K562 (cell line): ENCODE results near the gene CDCA4. TPM values are rescaled to one million over a fixed set of nuclear protein-coding genes. Genes with fewer than 3 reads are reported as not detected.

ENCODE experiments used
- ATAC-seq: fragments of 200-7000 bp; cut with Tn5 transposase; 3 replicates; pipeline ENCODE4 v1.9.1; 2020; ENCODE audit warnings: moderate library complexity
- BruUV-seq: library from RNA; stranded (reverse); fragments of 400-500 nt; replicated peaks from 2 replicates; lab custom pipeline; 2021; lab: Mats Ljungman, UMichigan
- CTCF ChIA-PET: fragments of 300-600 bp; formaldehyde crosslinking; extraction: SDS; loops from one replicate; lab custom pipeline; 2021; ENCODE audit warnings: low intra/inter-chr PET ratio; lab: Yijun Ruan, JAX
- POLR2A ChIA-PET: fragments of 300-600, 350-650 bp; sonication (Branson Sonifier 250); formaldehyde crosslinking; extraction: SDS; loops from one replicate; lab custom pipeline; 2021; ENCODE audit warnings: antibody characterized with exemption, inconsistent platforms; lab: Yijun Ruan, JAX
- DNase-seq, 4 experiments: peaks; one replicate each; pipeline versions ENCODE4 v3.0.0 to v3.0.0-alpha.2; 2011 to 2018; ENCODE audit warnings: low spot score in 3 of 4, mixed read lengths in 3 of 4; ENCODE audit errors: extremely low read depth in 1 of 4
- FAIRE-seq: peaks from 2 replicates; lab custom pipeline; 2011; peaks lifted over from hg19 to GRCh38; lab: Jason Lieb, UNC
- H2AFZ ChIP-seq: 2 replicates; pipeline ENCODE4 v1.6.0; 2011; ENCODE audit warnings: low read depth, low read length, control low read depth, inconsistent platforms
- H3K27ac ChIP-seq: fragments of 200-600 bp; 3 replicates; pipeline ENCODE4 v1.8.0; 2011; ENCODE audit warnings: low read depth, mild to moderate bottlenecking, control low read depth, inconsistent platforms, low read length, moderate library complexity, mixed read lengths; ENCODE audit errors: extremely low read depth
- H3K27me3 ChIP-seq, 2 experiments: fragments of 300-600 bp in 1 of 2; 2 replicates in 1 of 2; 3 replicates in 1 of 2; pipeline versions ENCODE4 v1.6.0 to v1.8.0; 2011; ENCODE audit warnings: inconsistent platforms in 2 of 2, low read length in 2 of 2, mild to moderate bottlenecking in 1 of 2, mixed read lengths in 1 of 2, moderate library complexity in 1 of 2; ENCODE audit not compliant: control insufficient read depth in 2 of 2, insufficient read depth in 2 of 2
- H3K36me3 ChIP-seq: fragments of 300-600 bp; 3 replicates; pipeline ENCODE4 v1.8.0; 2011; ENCODE audit warnings: mild to moderate bottlenecking, low read length, inconsistent platforms; ENCODE audit not compliant: control insufficient read depth, insufficient read depth
- H3K4me1 ChIP-seq, 2 experiments: fragments of 200-600 bp in 1 of 2; replicated peaks in 1 of 2; 2 replicates in 1 of 2; 3 replicates in 1 of 2; pipeline versions ENCODE4 v1.5.1 to v1.8.0; 2011; ENCODE audit warnings: inconsistent platforms in 2 of 2, low read length in 2 of 2, mild to moderate bottlenecking in 1 of 2, mixed read lengths in 1 of 2, moderate library complexity in 1 of 2; ENCODE audit not compliant: control insufficient read depth in 2 of 2, insufficient read depth in 2 of 2
- H3K4me2 ChIP-seq: 2 replicates; pipeline ENCODE4 v1.6.1; 2011; ENCODE audit warnings: low read length, control low read depth, inconsistent platforms, mixed read lengths; ENCODE audit not compliant: insufficient read depth
- H3K4me3 ChIP-seq: fragments of 200-600 bp; sonication (generic), shearing (Covaris generic); 2 replicates; pipeline ENCODE4 v1.5.1; 2016; ENCODE audit warnings: control low read depth, inconsistent platforms
- H3K79me2 ChIP-seq: fragments of 200-600 bp; 3 replicates; pipeline ENCODE4 v1.8.0; 2011; ENCODE audit warnings: low read length, inconsistent platforms; ENCODE audit not compliant: control insufficient read depth, insufficient read depth
- H3K9ac ChIP-seq, 2 experiments: 2 replicates each; pipeline versions ENCODE4 v1.6.0 to v1.6.1; 2011; ENCODE audit warnings: low read depth in 2 of 2, low read length in 2 of 2, control low read depth in 1 of 2, inconsistent platforms in 1 of 2, mild to moderate bottlenecking in 1 of 2, mixed read lengths in 1 of 2; ENCODE audit not compliant: insufficient read depth in 1 of 2
- H3K9me1 ChIP-seq: one replicate; pipeline ENCODE4 v1.6.0; 2011; ENCODE audit warnings: inconsistent platforms, mild to moderate bottlenecking, low read length, moderate library complexity; ENCODE audit not compliant: control insufficient read depth, insufficient read depth
- H3K9me3 ChIP-seq: replicated peaks from 2 replicates; pipeline ENCODE4 v1.5.1; 2011; ENCODE audit warnings: low read depth, low read length, inconsistent platforms; ENCODE audit not compliant: control insufficient read depth, insufficient read depth
- H4K20me1 ChIP-seq: replicated peaks from 2 replicates; pipeline ENCODE4 v1.6.1; 2011; ENCODE audit warnings: low read length, inconsistent platforms, mixed read lengths; ENCODE audit not compliant: control insufficient read depth, insufficient read depth
- POLR2G ChIP-seq: fragments of 200-400 bp; formaldehyde crosslinking; IDR thresholded peaks from 2 replicates; pipeline ENCODE4 v1.6.1; 2017; ENCODE audit warnings: low read depth, mild to moderate bottlenecking, antibody characterized with exemption, low read length, moderate library complexity
- WGBS: fragments of 100-300 bp; shearing (Covaris generic); methylation state at CpG from one replicate; pipeline ENCODE4 v1.1.6; 2016; ENCODE audit warnings: low coverage, mixed read lengths; ENCODE audit not compliant: insufficient coverage; ENCODE audit errors: missing lambda C conversion rate; 5-methylcytosine and 5-hydroxymethylcytosine counted together
- in situ Hi-C: fragments of 300-500 bp; cut with MboI; formaldehyde crosslinking; loops from 4 replicates; pipeline ENCODE4 v1.15.0; 2018; ENCODE audit warnings: inconsistent platforms, mixed read lengths
- intact Hi-C: fragments of 100-400 bp; cut with micrococcal nuclease; formaldehyde crosslinking; loops from 2 replicates; pipeline ENCODE4 v1.14.2; 2022
- polyA plus RNA-seq, 8 experiments: library from polyadenylated mRNA; depleted of rRNA in 4 of 8; stranded (reverse) in 5 of 8; unstranded in 3 of 8; fragments of >200 nt; fragmentation: Nextera tagmentation in 2 of 8; fragmentation: Illumina TruSeq in 1 of 8; extraction: Ambion mirVana in 2 of 8; extraction: Trizol in 1 of 8; gene quantifications; 2 replicates each; pipeline versions ENCODE4 v1.2.1 to v1.2.3, GENCODE V29; 2011 to 2014; ENCODE audit warnings: inconsistent platforms in 1 of 8, missing spikeins in 1 of 8
- total RNA-seq, 7 experiments: library from RNA; depleted of rRNA in 6 of 7; stranded (reverse); fragments of >200 nt in 6 of 7; fragmentation: Illumina TruSeq in 2 of 7; extraction: Trizol in 2 of 7; gene quantifications; 2 replicates each; pipeline versions ENCODE4 v1.2.1 to v1.2.3, GENCODE V29; 2011 to 2021; ENCODE audit warnings: low replicate concordance in 1 of 7
- TF ChIP-seq, protein P1 (sequence below), 3 experiments: fragments of 200-800 bp in 1 of 3; sonication (Bioruptor generic) in 1 of 3; sonication (generic) in 1 of 3; formaldehyde crosslinking in 1 of 3; IDR thresholded peaks; 2 replicates each; pipeline versions ENCODE4 v1.6.1 to v1.8.0; 2016 to 2022; ENCODE audit warnings: mild to moderate bottlenecking in 2 of 3, missing compliant biosample characterization in 2 of 3, missing genetic modification characterization in 2 of 3, missing genetic modification reagents in 1 of 3

Gene CDCA4
- total and polyA plus RNA-seq, 9 of the 15 experiments (the other 6 are each of a cell fraction or from before 2014, with no cell fraction given): 6.6 to 44.2 (median 23.0) TPM

- Histone ChIP-seq H3K36me3 (peaks cover 38% of the 10 kb centered on the region; the same call in 2 of the 3 replicates), H3K4me3 (no peak overlapping the region), H3K4me1 (peaks cover 0 to 20% of the 10 kb centered on the region in 2 experiments; a peak in 2 of 5 replicates), H3K9me1 (no peaks in the 10 kb centered on the region), H3K9ac (peak overlapping the region in 1 of 2 experiments; percentile 45; a peak in 1 of 4 replicates), H3K27ac (no peak overlapping the region)
- 87% methylated on average over 18 of the region's 21 CpGs for WGBS
- peak; percentile 55 for ATAC-seq
- no peak for FAIRE-seq
- CTCF ChIA-PET: interaction anchor here (0.6 kb wide), 1 partner anchor 40 kb away, joined by 4 read pairs; no protein-coding TSS in a partner anchor
- TF ChIP-seq POLR2G: peak; percentile 73
- TF ChIP-seq, protein P1, sequence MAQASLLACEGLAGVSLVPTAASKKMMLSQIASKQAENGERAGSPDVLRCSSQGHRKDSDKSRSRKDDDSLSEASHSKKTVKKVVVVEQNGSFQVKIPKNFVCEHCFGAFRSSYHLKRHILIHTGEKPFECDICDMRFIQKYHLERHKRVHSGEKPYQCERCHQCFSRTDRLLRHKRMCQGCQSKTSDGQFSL (CRISPR knock-in tag; IDR thresholded peaks at IDR 0.05): no peak
- TF ChIP-seq, protein P1 (tag; IDR thresholded peaks at IDR 0.05): no peak
- TF ChIP-seq, all 486 proteins: peak for 1
- no peak for DNase-seq
- intact Hi-C loops: no loop called here
- in situ Hi-C loops: no loop called here
- no peak overlapping the region for H2AFZ ChIP-seq
- peaks cover 21% of the 10 kb centered on the region for H3K79me2 ChIP-seq
- H3K9me3 ChIP-seq: no peaks in the 10 kb centered on the region
- no peak overlapping the region for H3K4me2 ChIP-seq
- H3K27me3 ChIP-seq: no peaks in the 10 kb centered on the region
- 0 out of 2 replicates have a peak, but pooled peaks cover 3% of the 10 kb centered on the region for H4K20me1 ChIP-seq
- POLR2A ChIA-PET: interaction anchor here (0.6 to 4.4 kb wide), 7 partner anchors 7 to 370 kb away, joined by 3 to 28 read pairs (median 9); partner anchors contain the start of gene CDCA4
- no TSS peak for BruUV-seq
Measured at GRCh38 chr14:105005929-105006830, 14.7 kb downstream of the CDCA4 start.
